Stimulated activated CD8-positive, alpha-beta memory T cell treated with anti-CD3 and anti-CD28 coated beads, Interleukin-4, amount 100 ng/mL, for 4 hours (primary cell): Measurements from ENCODE around the gene ETF1.
"Not testable (repeated sequence)": the region's sequence is repeated elsewhere in the genome, so short reads cannot be mapped to it uniquely, and the experiment has no call there.

Experiments used
- DNase-seq, 2 donors: peaks; one replicate each; pipeline ENCODE4 v3.0.0-alpha.2; 2020; ENCODE audit warnings: low read depth in 2 of 2, low spot score in 1 of 2

Gene ETF1

GRCh38 chr5:138529812-138530211 lies 13.2 kb downstream of the ETF1 start:
- DNase-seq = no peak

- no peak for DNase-seq
These were observed 14.1 kb downstream of the ETF1 start for GRCh38 chr5:138528744-138529469.

- DNase-seq = no peak
These were observed 14.8 kb downstream of the ETF1 start for GRCh38 chr5:138528208-138528607.

GRCh38 chr5:138527170-138527569 lies 15.9 kb downstream of the ETF1 start:
- no peak for DNase-seq

GRCh38 chr5:138523406-138523805 lies 19.6 kb downstream of the ETF1 start:
- DNase-seq = no peak

- no peak for DNase-seq
These were observed 22.1 kb downstream of the ETF1 start for GRCh38 chr5:138520971-138521370.

GRCh38 chr5:138517437-138517836 lies 25.6 kb downstream of the ETF1 start:
- DNase-seq = no peak

GRCh38 chr5:138515556-138516245 lies 27.3 kb downstream of the ETF1 start:
- no peak for DNase-seq

GRCh38 chr5:138514021-138514420 lies 29.0 kb downstream of the ETF1 start:
- DNase-seq = no peak

GRCh38 chr5:138508958-138509357 lies 34.1 kb downstream of the ETF1 start:
- DNase-seq = no peak

GRCh38 chr5:138507485-138507884 lies 35.6 kb downstream of the ETF1 start:
- not testable (repeated sequence) for DNase-seq

- DNase-seq = no peak
These were observed 36.4 kb downstream of the ETF1 start for GRCh38 chr5:138506370-138507306.

- DNase-seq = no peak
These were observed 38.2 kb downstream of the ETF1 start for GRCh38 chr5:138504799-138505198.

GRCh38 chr5:138503487-138504270 lies 39.4 kb downstream of the ETF1 start:
- DNase-seq = no peak

GRCh38 chr5:138502521-138502920 lies 40.5 kb downstream of the ETF1 start:
- DNase-seq = no peak

- DNase-seq = no peak
These were observed 40.9 kb downstream of the ETF1 start for GRCh38 chr5:138502121-138502520.

- DNase-seq = no peak
These were observed 44.7 kb downstream of the ETF1 start for GRCh38 chr5:138498376-138498775.

- no peak for DNase-seq
These were observed 47.7 kb downstream of the ETF1 start for GRCh38 chr5:138495351-138495750.

GRCh38 chr5:138492560-138493045 lies 50.4 kb downstream of the ETF1 start:
- no peak for DNase-seq

GRCh38 chr5:138491669-138492559 lies 51.1 kb downstream of the ETF1 start:
- DNase-seq = peak in 1 of 2 donors; percentile 70
